Naive thymus-derived CD8-positive, alpha-beta T cell (primary cell): Measurements from ENCODE around the gene FAF1. TPM values are rescaled to one million over a fixed set of nuclear protein-coding genes. Genes with fewer than 3 reads are reported as not detected.
A peak's percentile ranks its signal among the peaks of the same experiment; 100 is the strongest.
"Not testable (repeated sequence)": the region's sequence is repeated elsewhere in the genome, so short reads cannot be mapped to it uniquely, and the experiment has no call there.

Experiments used
- ATAC-seq, 2 donors: fragments of 150-1000 bp; cut with Tn5 transposase in 1 of 2; sonication (Bioruptor Pico), chemical (Tn5 transposase) in 1 of 2; 1 replicate in 1 of 2; 2 replicates in 1 of 2; pipeline ENCODE4 v1.10.0; 2021; ENCODE audit warnings: mild to moderate bottlenecking in 2 of 2, moderate library complexity in 2 of 2
- POLR2A ChIA-PET: fragments of 350-600 bp; sonication (Branson Sonifier 250); formaldehyde crosslinking; loops from one replicate; lab custom pipeline; 2021; ENCODE audit warnings: antibody characterized with exemption; lab: Charles Lee
- DNase-seq, 10 donors: peaks; one replicate each; pipeline versions ENCODE4 v3.0.0 to v3.0.0-alpha.2; 2020 to 2022
- H3K27ac Mint-ChIP-seq, 10 donors: one replicate each; pipeline ENCODE4 v1.8.0; 2020 to 2022; ENCODE audit warnings: mild to moderate bottlenecking in 10 of 10, mixed read lengths in 10 of 10, moderate library complexity in 4 of 10, inconsistent platforms in 1 of 10
- H3K27me3 Mint-ChIP-seq, 5 donors: one replicate each; pipeline ENCODE4 v1.8.0; 2021 to 2022; ENCODE audit warnings: mixed read lengths in 5 of 5
- H3K36me3 Mint-ChIP-seq, 3 donors: one replicate each; pipeline ENCODE4 v1.8.0; 2020 to 2022; ENCODE audit warnings: mixed read lengths in 3 of 3, mild to moderate bottlenecking in 2 of 3, inconsistent platforms in 1 of 3
- H3K4me1 Mint-ChIP-seq, 4 donors: one replicate each; pipeline ENCODE4 v1.8.0; 2021 to 2022; ENCODE audit warnings: mixed read lengths in 4 of 4
- H3K4me3 Mint-ChIP-seq, 10 donors: one replicate each; pipeline ENCODE4 v1.8.0; 2020 to 2022; ENCODE audit warnings: mild to moderate bottlenecking in 10 of 10, mixed read lengths in 10 of 10, moderate library complexity in 6 of 10, inconsistent platforms in 1 of 10
- H3K9me3 Mint-ChIP-seq, 9 donors: one replicate each; pipeline ENCODE4 v1.8.0; 2020 to 2022; ENCODE audit warnings: mixed read lengths in 9 of 9, mild to moderate bottlenecking in 3 of 9, inconsistent platforms in 1 of 9, moderate library complexity in 1 of 9
- polyA plus RNA-seq, 3 donors: library from polyadenylated mRNA; unstranded; fragments of 300-500 nt; fragmentation: Illumina TruSeq; gene quantifications; one replicate each; pipeline ENCODE4 v1.2.3, GENCODE V29; 2021
- total RNA-seq, 8 experiments: library from RNA in 2 of 8; stranded (reverse) in 2 of 8; gene quantifications; one replicate each; pipeline ENCODE4 v1.2.3 and lab custom pipeline; 2021 to 2026

Gene FAF1
- total and polyA plus RNA-seq, 5 experiments from 2014 or later: 46.2 to 64.5 (median 48.2) TPM

DNA sequence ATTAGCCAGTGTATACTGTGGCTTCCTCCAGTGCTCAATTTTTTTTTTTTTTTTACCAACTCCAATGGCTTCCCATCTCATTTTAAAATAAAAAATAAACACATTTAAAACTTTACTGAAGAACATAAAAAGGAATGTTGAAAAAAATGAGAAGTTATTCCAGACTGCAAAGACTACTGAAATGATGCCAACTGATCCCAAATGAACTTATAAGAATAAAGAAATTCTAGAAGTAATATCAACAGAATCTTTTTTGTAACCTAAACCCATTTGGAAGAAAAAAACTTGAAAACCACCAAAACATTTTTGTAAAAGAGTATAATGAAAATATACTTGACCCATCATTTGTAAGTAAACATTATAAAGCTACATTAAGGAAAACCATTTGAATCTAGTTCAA is 129.4 kb downstream of the FAF1 start:
- Mint-ChIP-seq H3K9me3 (peaks cover 0 to 17% (median 12%) of the 10 kb centered on the region in 9 donors), H3K4me3 (no peak overlapping the region), H3K27me3 (no peaks in the 10 kb centered on the region), H3K27ac (no peak overlapping the region), H3K4me1 (peaks cover 4 to 32% (median 16%) of the 10 kb centered on the region in 4 donors), H3K36me3 (peaks cover 18 to 26% (median 19%) of the 10 kb centered on the region in 3 donors)
- DNase-seq (no peak), ATAC-seq (no peak)
- POLR2A ChIA-PET: no interaction called here

DNA sequence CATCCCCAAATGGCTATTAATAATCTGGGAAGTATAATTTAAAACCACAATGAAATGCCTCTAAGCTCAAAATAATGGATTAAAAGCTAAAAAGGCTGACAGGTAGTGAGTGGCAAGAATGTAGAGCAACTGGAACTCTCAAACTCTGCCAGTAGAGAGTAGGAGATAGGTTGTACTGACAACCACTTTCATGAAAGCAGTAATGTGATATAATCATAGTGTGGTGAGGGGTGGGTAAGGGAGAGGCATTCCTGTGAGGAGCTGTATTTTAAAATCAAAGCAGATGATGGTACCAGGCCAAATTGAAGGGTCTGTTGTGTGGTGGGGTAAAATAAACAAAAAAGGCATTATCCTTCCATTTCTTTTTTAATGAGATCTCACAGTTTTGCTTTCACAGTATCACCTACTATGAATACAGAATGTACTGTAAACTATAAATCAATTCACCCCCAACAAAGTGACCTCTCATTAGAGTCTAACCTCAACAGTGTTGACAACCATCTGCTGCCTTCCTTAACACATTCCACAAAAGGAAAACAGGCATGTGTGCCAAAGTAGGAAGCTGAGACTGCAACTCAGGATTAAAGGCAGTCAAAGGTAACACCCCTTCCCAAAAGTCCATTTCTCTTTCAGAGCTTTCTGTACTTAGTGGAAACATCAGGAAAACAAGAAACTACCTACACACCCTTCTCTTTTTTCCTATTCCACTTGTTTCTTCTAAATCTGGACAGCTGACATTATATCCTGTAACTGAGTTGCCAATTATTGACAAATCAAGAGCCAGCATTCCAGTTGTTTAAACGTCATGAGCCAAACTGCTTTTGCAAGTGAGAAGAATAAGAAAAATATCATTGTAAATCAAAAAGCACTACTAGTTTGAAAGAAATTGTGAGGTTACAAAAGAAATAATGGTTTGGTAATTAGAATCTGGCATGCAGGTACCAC is 130.8 kb downstream of the FAF1 start:
- no peaks in the 10 kb centered on the region for H3K27me3 Mint-ChIP-seq
- DNase-seq (no peak), ATAC-seq (no peak)
- no peak overlapping the region for H3K4me3 Mint-ChIP-seq
- peaks cover 8 to 28% (median 13%) of the 10 kb centered on the region in 4 donors for H3K4me1 Mint-ChIP-seq
- H3K9me3 Mint-ChIP-seq: peaks cover 0 to 17% (median 6%) of the 10 kb centered on the region in 9 donors
- H3K36me3 Mint-ChIP-seq: peaks cover 13 to 18% (median 16%) of the 10 kb centered on the region in 3 donors
- peak overlapping the region in 1 of 10 donors; percentile 47 for H3K27ac Mint-ChIP-seq
- POLR2A ChIA-PET: no interaction called here

DNA sequence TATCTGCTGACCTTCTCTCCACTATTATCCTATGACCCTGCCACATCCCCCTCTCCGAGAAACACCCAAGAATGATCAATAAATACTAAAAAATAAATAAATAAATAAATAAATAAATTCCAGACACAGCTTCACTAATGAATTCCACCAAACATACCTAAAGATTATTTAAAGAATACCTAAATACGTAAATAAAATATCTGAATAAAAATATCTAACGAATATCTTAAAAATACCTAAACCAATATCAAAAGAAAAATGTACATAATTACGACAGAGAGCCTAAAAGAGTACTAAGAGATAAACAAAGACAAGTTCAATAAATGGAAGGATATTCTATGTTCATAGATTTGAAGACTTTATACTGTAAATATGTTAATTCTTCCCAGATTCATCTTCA is 132.5 kb downstream of the FAF1 start:
- no peak for DNase-seq
- no peak overlapping the region for H3K27ac Mint-ChIP-seq
- H3K36me3 Mint-ChIP-seq: peaks cover 5 to 16% (median 8%) of the 10 kb centered on the region in 3 donors
- no peaks in the 10 kb centered on the region for H3K27me3 Mint-ChIP-seq
- peaks cover 0 to 15% (median 3%) of the 10 kb centered on the region in 9 donors for H3K9me3 Mint-ChIP-seq
- POLR2A ChIA-PET: no interaction called here
- peaks cover 5 to 24% (median 12%) of the 10 kb centered on the region in 4 donors for H3K4me1 Mint-ChIP-seq
- no peak for ATAC-seq
- H3K4me3 Mint-ChIP-seq: no peak overlapping the region

DNA sequence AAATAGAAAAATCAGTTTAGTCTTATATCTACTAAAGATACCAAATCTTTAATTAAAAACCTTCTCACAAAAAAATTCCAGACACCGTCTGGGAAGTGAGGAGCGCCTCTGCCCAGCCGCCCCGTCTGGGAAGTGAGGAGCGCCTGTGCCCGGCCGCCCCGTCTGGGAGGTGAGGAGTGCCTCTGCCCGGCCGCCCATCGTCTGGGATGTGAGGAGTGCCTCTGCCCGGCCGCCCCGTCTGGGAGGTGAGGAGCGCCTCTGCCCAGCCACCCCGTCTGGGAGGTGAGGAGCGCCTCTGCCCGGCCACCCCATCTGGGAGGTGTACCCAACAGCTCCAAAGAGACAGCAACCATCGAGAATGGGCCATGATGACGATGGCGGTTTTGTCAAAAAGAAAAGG is 133.3 kb downstream of the FAF1 start:
- ATAC-seq, DNase-seq, H3K4me3 Mint-ChIP-seq, H3K27ac Mint-ChIP-seq, POLR2A ChIA-PET, H3K27me3 Mint-ChIP-seq: not testable (repeated sequence)
- Mint-ChIP-seq H3K36me3 (peaks cover 5 to 10% (median 5%) of the 10 kb centered on the region in 3 donors), H3K9me3 (peaks cover 0 to 15% (median 3%) of the 10 kb centered on the region in 9 donors), H3K4me1 (peaks cover 7 to 24% (median 16%) of the 10 kb centered on the region in 4 donors)

DNA sequence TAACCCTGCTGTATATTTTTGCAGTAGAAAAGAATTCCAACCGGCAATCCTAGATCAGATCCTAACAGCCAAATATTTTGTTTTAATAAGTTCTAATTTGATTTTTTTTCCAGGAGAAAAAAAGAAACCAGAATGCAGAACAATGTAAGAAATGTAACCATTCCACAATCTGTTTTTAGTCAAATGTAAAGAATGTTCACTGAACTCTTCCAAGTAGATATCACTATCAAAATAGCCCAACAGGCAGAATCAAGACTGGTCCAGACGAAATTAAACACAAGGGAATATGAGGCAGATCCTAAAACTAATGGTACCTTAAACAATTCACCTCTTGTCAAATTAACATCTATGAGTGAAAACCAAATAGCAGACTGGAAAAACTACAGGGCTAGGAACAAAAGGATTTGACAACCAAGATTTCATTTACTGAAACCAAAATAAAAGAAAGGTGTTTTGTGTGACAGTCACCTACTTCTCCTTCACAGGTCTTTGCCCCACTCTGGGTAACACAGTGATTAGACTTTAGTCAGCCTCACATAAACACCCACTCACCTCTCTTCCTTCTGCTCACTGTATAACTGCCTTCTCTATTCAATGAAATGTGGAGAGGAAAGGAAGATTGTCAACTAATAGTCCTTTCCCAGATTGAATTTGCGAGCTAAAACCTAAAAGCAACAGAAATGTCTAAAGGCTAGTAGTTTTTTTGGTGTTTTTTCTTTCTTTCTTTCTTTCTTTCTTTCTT is 137.9 kb downstream of the FAF1 start:
- Mint-ChIP-seq H3K4me3 (peak overlapping the region in 1 of 10 donors; percentile 14), H3K36me3 (peaks cover 4 to 16% (median 15%) of the 10 kb centered on the region in 3 donors), H3K27ac (peak overlapping the region in 2 of 10 donors; percentile 31 to 60), H3K4me1 (peaks cover 2 to 17% (median 11%) of the 10 kb centered on the region in 4 donors), H3K27me3 (no peaks in the 10 kb centered on the region), H3K9me3 (peaks cover 2 to 6% (median 4%) of the 10 kb centered on the region in 9 donors)
- POLR2A ChIA-PET: no interaction called here
- no peak for ATAC-seq
- no peak for DNase-seq

DNA sequence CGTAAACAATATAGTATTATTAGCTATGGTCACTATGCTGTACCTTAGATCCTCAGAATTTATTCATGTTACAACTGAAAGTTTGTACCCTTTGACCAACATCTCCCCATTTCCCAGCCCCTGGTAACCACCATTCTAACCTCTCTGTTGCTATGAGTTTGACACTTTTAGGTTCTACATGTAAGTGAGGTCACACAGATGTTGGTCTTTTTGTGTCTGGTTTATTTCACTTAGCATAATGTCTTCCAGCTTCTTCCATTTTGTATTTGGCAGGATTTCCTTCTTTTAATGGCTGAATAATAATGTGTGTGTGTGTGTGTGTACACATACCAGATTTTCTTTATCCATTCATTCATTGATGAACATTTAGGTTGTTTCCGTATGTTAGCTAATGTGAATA is 139.5 kb downstream of the FAF1 start:
- Mint-ChIP-seq H3K4me1 (peaks cover 2 to 17% (median 11%) of the 10 kb centered on the region in 4 donors), H3K27ac (no peak overlapping the region), H3K36me3 (peaks cover 4 to 24% (median 19%) of the 10 kb centered on the region in 3 donors), H3K9me3 (peaks cover 2 to 12% (median 9%) of the 10 kb centered on the region in 9 donors), H3K4me3 (no peak overlapping the region), H3K27me3 (no peaks in the 10 kb centered on the region)
- ATAC-seq (no peak), DNase-seq (no peak)
- POLR2A ChIA-PET: no interaction called here

DNA sequence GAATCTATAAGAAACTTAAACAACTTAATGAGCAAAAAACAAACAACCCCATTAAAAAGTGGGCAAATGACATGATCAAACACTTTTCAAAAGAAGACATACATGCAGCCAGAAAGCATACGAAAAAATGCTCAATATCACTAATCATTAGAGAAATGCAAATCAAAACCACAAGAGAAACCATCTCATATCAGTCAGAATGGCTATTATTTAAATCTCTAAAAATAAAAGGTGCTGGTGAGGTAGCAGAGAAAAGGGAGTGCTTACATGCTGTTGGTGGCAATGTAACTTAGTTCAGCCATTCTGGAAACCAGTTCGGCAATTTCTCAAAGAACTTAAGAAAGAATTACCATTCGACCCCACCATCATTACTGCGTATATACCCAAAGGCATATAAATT is 147.7 kb downstream of the FAF1 start:
- H3K4me3 Mint-ChIP-seq: peak overlapping the region in 1 of 10 donors; percentile 16
- H3K36me3 Mint-ChIP-seq: peaks cover 15 to 46% (median 43%) of the 10 kb centered on the region in 3 donors
- no peak for ATAC-seq
- H3K27me3 Mint-ChIP-seq: no peaks in the 10 kb centered on the region
- H3K27ac Mint-ChIP-seq: no peak overlapping the region
- peaks cover 7 to 45% (median 29%) of the 10 kb centered on the region in 4 donors for H3K4me1 Mint-ChIP-seq
- H3K9me3 Mint-ChIP-seq: peaks cover 14 to 68% (median 38%) of the 10 kb centered on the region in 9 donors
- POLR2A ChIA-PET: no interaction called here
- DNase-seq: no peak

DNA sequence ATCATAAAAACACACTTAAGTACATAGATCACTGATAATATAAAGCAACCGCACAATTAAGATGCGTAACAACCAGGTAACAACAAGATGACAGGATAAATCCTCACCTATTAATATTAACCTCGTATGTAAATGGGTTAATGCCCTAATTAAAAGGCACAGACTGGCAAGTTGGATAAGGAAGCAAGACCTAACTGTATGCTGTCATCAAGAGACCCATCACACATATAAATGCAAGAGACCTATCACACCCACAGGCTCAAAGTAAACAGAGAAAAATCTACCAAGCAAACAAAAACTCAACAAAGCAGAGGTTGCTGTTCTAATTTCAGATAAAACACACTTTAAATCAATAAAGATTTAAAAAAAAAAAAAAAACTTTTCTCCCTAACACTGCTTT is 151.8 kb downstream of the FAF1 start:
- POLR2A ChIA-PET: no interaction called here
- ATAC-seq (no peak), DNase-seq (no peak)
- peak overlapping the region in 1 of 10 donors; percentile 14 for H3K4me3 Mint-ChIP-seq
- no peak overlapping the region for H3K27ac Mint-ChIP-seq
- H3K36me3 Mint-ChIP-seq: peaks cover 13 to 46% (median 44%) of the 10 kb centered on the region in 3 donors
- peaks cover 15 to 75% (median 45%) of the 10 kb centered on the region in 4 donors for H3K4me1 Mint-ChIP-seq
- peaks cover 10 to 65% (median 39%) of the 10 kb centered on the region in 9 donors for H3K9me3 Mint-ChIP-seq
- no peaks in the 10 kb centered on the region for H3K27me3 Mint-ChIP-seq

DNA sequence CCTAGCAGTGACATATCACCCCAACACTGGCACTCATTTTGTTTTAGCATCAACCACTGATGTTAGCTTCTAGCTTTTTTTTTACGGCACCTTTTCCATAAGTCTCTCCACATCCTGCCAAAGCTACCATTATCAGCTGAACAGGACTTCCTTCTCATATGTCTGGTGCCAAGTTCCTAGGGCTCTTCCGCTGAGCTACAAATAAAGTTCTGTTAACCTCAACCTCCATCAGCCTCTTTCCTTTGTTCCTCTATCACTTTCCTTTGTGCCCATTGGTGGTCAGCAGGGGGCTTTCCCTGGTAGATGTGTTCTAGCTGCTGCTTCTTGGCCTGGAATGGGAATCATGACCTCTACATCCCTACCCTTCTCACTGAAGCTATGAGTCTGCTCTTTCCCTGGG is 163.8 kb downstream of the FAF1 start:
- POLR2A ChIA-PET: no interaction called here

DNA sequence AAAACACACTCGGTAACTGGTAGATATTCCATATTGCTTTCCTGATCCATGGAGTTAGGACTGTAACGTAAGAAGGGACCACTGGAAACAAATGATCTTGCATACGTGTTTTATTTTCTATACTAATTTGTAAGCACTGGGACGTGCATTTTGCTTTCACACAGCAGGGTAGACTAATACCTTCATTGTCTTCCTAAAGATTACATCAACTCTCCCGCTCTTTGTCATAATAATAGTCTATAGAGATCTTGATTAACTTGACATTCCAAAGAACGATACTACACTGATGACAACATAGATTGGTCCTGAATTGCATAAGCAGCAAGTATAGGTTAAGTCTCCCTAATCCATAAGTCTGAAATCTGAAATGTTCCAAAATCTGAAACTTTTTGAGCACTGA is 166.5 kb downstream of the FAF1 start:
- Mint-ChIP-seq H3K4me1 (peaks cover 5 to 8% (median 7%) of the 10 kb centered on the region in 4 donors), H3K36me3 (peaks cover 0 to 14% (median 0%) of the 10 kb centered on the region in 3 donors), H3K9me3 (no peaks in the 10 kb centered on the region), H3K27me3 (no peaks in the 10 kb centered on the region), H3K4me3 (no peak overlapping the region), H3K27ac (no peak overlapping the region)
- POLR2A ChIA-PET: no interaction called here
- ATAC-seq: no peak
- no peak for DNase-seq

More for the DNA sequence above, 163.8 kb downstream of the FAF1 start:
- DNase-seq: no peak
- no peaks in the 10 kb centered on the region for H3K27me3 Mint-ChIP-seq
- no peak for ATAC-seq
- no peak overlapping the region for H3K27ac Mint-ChIP-seq
- peaks cover 8 to 15% (median 12%) of the 10 kb centered on the region in 4 donors for H3K4me1 Mint-ChIP-seq
- H3K4me3 Mint-ChIP-seq: no peak overlapping the region
- peaks cover 0 to 16% (median 3%) of the 10 kb centered on the region in 3 donors for H3K36me3 Mint-ChIP-seq
- H3K9me3 Mint-ChIP-seq: no peaks in the 10 kb centered on the region

DNA sequence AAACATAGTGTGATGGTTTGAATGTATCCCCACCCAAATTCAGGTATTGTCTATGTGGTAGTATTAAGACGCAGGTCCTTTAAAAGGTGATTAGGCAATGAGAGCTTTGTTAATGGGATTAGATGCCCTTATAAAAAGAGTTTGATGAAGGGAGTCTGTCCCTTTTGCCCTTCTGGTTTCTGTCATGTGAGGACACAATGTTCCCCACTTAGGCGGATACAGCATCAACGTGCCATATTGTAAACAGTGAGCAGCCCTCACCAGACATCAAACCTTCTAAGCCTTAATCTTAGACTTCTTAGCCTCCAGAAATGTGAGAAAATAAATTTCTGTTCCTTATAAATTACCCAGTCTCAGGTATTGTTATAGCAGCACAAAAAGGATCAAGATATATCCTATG is 172.8 kb downstream of the FAF1 start:
- DNase-seq: no peak
- POLR2A ChIA-PET: no interaction called here
- Mint-ChIP-seq H3K27me3 (no peaks in the 10 kb centered on the region), H3K27ac (no peak overlapping the region), H3K4me3 (no peak overlapping the region), H3K36me3 (peaks cover 0 to 34% (median 17%) of the 10 kb centered on the region in 3 donors), H3K4me1 (peaks cover 1 to 26% (median 20%) of the 10 kb centered on the region in 4 donors), H3K9me3 (peaks cover 0 to 1% (median 0%) of the 10 kb centered on the region in 9 donors)
- no peak for ATAC-seq

DNA sequence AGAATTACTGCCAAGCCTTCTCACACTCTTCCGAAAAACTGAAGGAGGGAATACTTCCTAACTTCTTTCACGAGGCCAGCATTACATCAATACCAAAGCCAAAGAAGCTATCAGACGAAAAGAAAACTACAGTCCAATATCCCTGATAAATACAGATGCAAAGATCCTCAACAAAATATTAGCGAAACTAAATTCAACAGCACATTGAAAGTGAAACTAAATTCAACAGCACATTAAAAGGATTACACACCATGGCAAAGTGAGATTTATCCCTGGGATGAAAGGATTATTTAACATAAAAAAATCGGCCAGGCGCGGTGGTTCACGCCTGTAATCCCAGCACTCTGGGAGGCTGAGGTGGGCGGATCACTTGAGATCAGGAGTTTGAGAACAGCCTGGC is 176.8 kb downstream of the FAF1 start:
- Mint-ChIP-seq H3K4me1 (peaks cover 14 to 38% (median 34%) of the 10 kb centered on the region in 4 donors), H3K36me3 (peaks cover 0 to 57% (median 17%) of the 10 kb centered on the region in 3 donors), H3K9me3 (peaks cover 0 to 1% (median 0%) of the 10 kb centered on the region in 9 donors), H3K27ac (peak overlapping the region in 1 of 10 donors; percentile 19), H3K27me3 (no peaks in the 10 kb centered on the region), H3K4me3 (no peak overlapping the region)
- ATAC-seq (no peak), DNase-seq (no peak)
- POLR2A ChIA-PET: no interaction called here
